ENCODE data around the gene KRT14.
"Not testable (repeated sequence)": the region's sequence is repeated elsewhere in the genome, so short reads cannot be mapped to it uniquely, and the experiment has no call there.

KRT14 gene

GRCh38 chr17:41629316-41629715 lies 42.6 kb upstream of the KRT14 start:
- Histone ChIP-seq H3K9me3 (ENCODE audit: control insufficient read depth in 1 of 2, low read length in 2 of 2) (no peaks in the 10 kb centered on the region), H3K36me3 (ENCODE audit: control insufficient read depth in 1 of 2, insufficient read depth in 2 of 2, low read length in 2 of 2) (no peaks in the 10 kb centered on the region), H3K27ac (ENCODE audit: low read depth, low read length) (no peak overlapping the region), H3K4me1 (ENCODE audit: control insufficient read depth in 1 of 2, insufficient read depth in 2 of 2, low read length in 2 of 2) (peaks cover 15 to 21% of the 10 kb centered on the region in 2 donors), H3K4me3 (ENCODE audit: low read depth in 1 of 2, low read length in 2 of 2) (no peak overlapping the region), H3K27me3 (ENCODE audit: control insufficient read depth in 1 of 2, insufficient read depth in 2 of 2, low read length in 2 of 2) (peaks cover 0 to 4% of the 10 kb centered on the region in 2 donors), H3K9ac (ENCODE audit: low read depth in 1 of 2, low read length in 2 of 2) (no peak overlapping the region)

GRCh38 chr17:41628621-41629255 lies 42.0 kb upstream of the KRT14 start:
- not testable (repeated sequence) for H3K27ac ChIP-seq (ENCODE audit: low read depth, low read length); H3K4me3 ChIP-seq (ENCODE audit: low read depth in 1 of 2, low read length in 2 of 2); H3K9ac ChIP-seq (ENCODE audit: low read depth in 1 of 2, low read length in 2 of 2); H3K9me3 ChIP-seq (ENCODE audit: control insufficient read depth in 1 of 2, low read length in 2 of 2); H3K27me3 ChIP-seq (ENCODE audit: control insufficient read depth in 1 of 2, insufficient read depth in 2 of 2, low read length in 2 of 2); H3K36me3 ChIP-seq (ENCODE audit: control insufficient read depth in 1 of 2, insufficient read depth in 2 of 2, low read length in 2 of 2)
- peaks cover 15 to 21% of the 10 kb centered on the region in 2 donors for H3K4me1 ChIP-seq (ENCODE audit: control insufficient read depth in 1 of 2, insufficient read depth in 2 of 2, low read length in 2 of 2)

GRCh38 chr17:41628073-41628370 lies 41.3 kb upstream of the KRT14 start:
- not testable (repeated sequence) for H3K4me3 ChIP-seq (ENCODE audit: low read depth in 1 of 2, low read length in 2 of 2); H3K36me3 ChIP-seq (ENCODE audit: control insufficient read depth in 1 of 2, insufficient read depth in 2 of 2, low read length in 2 of 2); H3K27ac ChIP-seq (ENCODE audit: low read depth, low read length); H3K9ac ChIP-seq (ENCODE audit: low read depth in 1 of 2, low read length in 2 of 2); H3K9me3 ChIP-seq (ENCODE audit: control insufficient read depth in 1 of 2, low read length in 2 of 2); H3K27me3 ChIP-seq (ENCODE audit: control insufficient read depth in 1 of 2, insufficient read depth in 2 of 2, low read length in 2 of 2)
- H3K4me1 ChIP-seq (ENCODE audit: control insufficient read depth in 1 of 2, insufficient read depth in 2 of 2, low read length in 2 of 2): peaks cover 15 to 21% of the 10 kb centered on the region in 2 donors

- Histone ChIP-seq H3K4me3 (ENCODE audit: low read depth in 1 of 2, low read length in 2 of 2) (no peak overlapping the region), H3K36me3 (ENCODE audit: control insufficient read depth in 1 of 2, insufficient read depth in 2 of 2, low read length in 2 of 2) (no peaks in the 10 kb centered on the region), H3K9me3 (ENCODE audit: control insufficient read depth in 1 of 2, low read length in 2 of 2) (no peaks in the 10 kb centered on the region), H3K27ac (ENCODE audit: low read depth, low read length) (no peak overlapping the region), H3K4me1 (ENCODE audit: control insufficient read depth in 1 of 2, insufficient read depth in 2 of 2, low read length in 2 of 2) (peaks cover 15 to 21% of the 10 kb centered on the region in 2 donors), H3K27me3 (ENCODE audit: control insufficient read depth in 1 of 2, insufficient read depth in 2 of 2, low read length in 2 of 2) (peaks cover 0 to under 1% of the 10 kb centered on the region in 2 donors), H3K9ac (ENCODE audit: low read depth in 1 of 2, low read length in 2 of 2) (no peak overlapping the region)
These were observed 40.8 kb upstream of the KRT14 start for GRCh38 chr17:41627316-41628072.

- H3K27ac ChIP-seq (ENCODE audit: low read depth, low read length); H3K9ac ChIP-seq (ENCODE audit: low read depth in 1 of 2, low read length in 2 of 2); H3K4me3 ChIP-seq (ENCODE audit: low read depth in 1 of 2, low read length in 2 of 2); H3K36me3 ChIP-seq (ENCODE audit: control insufficient read depth in 1 of 2, insufficient read depth in 2 of 2, low read length in 2 of 2); H3K27me3 ChIP-seq (ENCODE audit: control insufficient read depth in 1 of 2, insufficient read depth in 2 of 2, low read length in 2 of 2); H3K9me3 ChIP-seq (ENCODE audit: control insufficient read depth in 1 of 2, low read length in 2 of 2): not testable (repeated sequence)
- peaks cover 13 to 15% of the 10 kb centered on the region in 2 donors for H3K4me1 ChIP-seq (ENCODE audit: control insufficient read depth in 1 of 2, insufficient read depth in 2 of 2, low read length in 2 of 2)
These were observed 40.2 kb upstream of the KRT14 start for GRCh38 chr17:41626914-41627295.

- not testable (repeated sequence) for H3K4me3 ChIP-seq (ENCODE audit: low read depth in 1 of 2, low read length in 2 of 2); H3K27me3 ChIP-seq (ENCODE audit: control insufficient read depth in 1 of 2, insufficient read depth in 2 of 2, low read length in 2 of 2); H3K36me3 ChIP-seq (ENCODE audit: control insufficient read depth in 1 of 2, insufficient read depth in 2 of 2, low read length in 2 of 2); H3K27ac ChIP-seq (ENCODE audit: low read depth, low read length); H3K9ac ChIP-seq (ENCODE audit: low read depth in 1 of 2, low read length in 2 of 2); H3K4me1 ChIP-seq (ENCODE audit: control insufficient read depth in 1 of 2, insufficient read depth in 2 of 2, low read length in 2 of 2); H3K9me3 ChIP-seq (ENCODE audit: control insufficient read depth in 1 of 2, low read length in 2 of 2)
These were observed 39.6 kb upstream of the KRT14 start for GRCh38 chr17:41626028-41626913.

- Histone ChIP-seq H3K36me3 (ENCODE audit: control insufficient read depth in 1 of 2, insufficient read depth in 2 of 2, low read length in 2 of 2) (no peaks in the 10 kb centered on the region), H3K4me1 (ENCODE audit: control insufficient read depth in 1 of 2, insufficient read depth in 2 of 2, low read length in 2 of 2) (peaks cover 4 to 10% of the 10 kb centered on the region in 2 donors), H3K27me3 (ENCODE audit: control insufficient read depth in 1 of 2, insufficient read depth in 2 of 2, low read length in 2 of 2) (no peaks in the 10 kb centered on the region), H3K27ac (ENCODE audit: low read depth, low read length) (no peak overlapping the region), H3K4me3 (ENCODE audit: low read depth in 1 of 2, low read length in 2 of 2) (no peak overlapping the region), H3K9me3 (ENCODE audit: control insufficient read depth in 1 of 2, low read length in 2 of 2) (no peaks in the 10 kb centered on the region), H3K9ac (ENCODE audit: low read depth in 1 of 2, low read length in 2 of 2) (no peak overlapping the region)
These were observed 38.9 kb upstream of the KRT14 start for GRCh38 chr17:41625602-41626001.

GRCh38 chr17:41624208-41625101 lies 37.8 kb upstream of the KRT14 start, which contains the start of gene KRT17:
KRT17 (minus strand) TSS chr17:41624575; CDS start chr17:41624509, 66 bp downstream.
- H3K27ac ChIP-seq (ENCODE audit: low read depth, low read length): no peak within 1 kb of the TSS
- no peak within 1 kb of the TSS for H3K9ac ChIP-seq (ENCODE audit: low read depth in 1 of 2, low read length in 2 of 2)
- H3K4me1 ChIP-seq (ENCODE audit: control insufficient read depth in 1 of 2, insufficient read depth in 2 of 2, low read length in 2 of 2): no peaks in the 10 kb centered on the region
- no peaks in the 10 kb centered on the region for H3K9me3 ChIP-seq (ENCODE audit: control insufficient read depth in 1 of 2, low read length in 2 of 2)
- H3K27me3 ChIP-seq (ENCODE audit: control insufficient read depth in 1 of 2, insufficient read depth in 2 of 2, low read length in 2 of 2): no peaks in the 10 kb centered on the region
- H3K4me3 ChIP-seq (ENCODE audit: low read depth in 1 of 2, low read length in 2 of 2): no peak within 1 kb of the TSS
- no peaks in the 10 kb centered on the region for H3K36me3 ChIP-seq (ENCODE audit: control insufficient read depth in 1 of 2, insufficient read depth in 2 of 2, low read length in 2 of 2)

GRCh38 chr17:41623184-41623861 lies 36.6 kb upstream of the KRT14 start:
- H3K27ac ChIP-seq (ENCODE audit: low read depth, low read length); H3K4me1 ChIP-seq (ENCODE audit: control insufficient read depth in 1 of 2, insufficient read depth in 2 of 2, low read length in 2 of 2); H3K4me3 ChIP-seq (ENCODE audit: low read depth in 1 of 2, low read length in 2 of 2); H3K27me3 ChIP-seq (ENCODE audit: control insufficient read depth in 1 of 2, insufficient read depth in 2 of 2, low read length in 2 of 2); H3K9me3 ChIP-seq (ENCODE audit: control insufficient read depth in 1 of 2, low read length in 2 of 2); H3K9ac ChIP-seq (ENCODE audit: low read depth in 1 of 2, low read length in 2 of 2); H3K36me3 ChIP-seq (ENCODE audit: control insufficient read depth in 1 of 2, insufficient read depth in 2 of 2, low read length in 2 of 2): not testable (repeated sequence)
